GM21447 (cell line): ENCODE data around the gene ASB6.
"Not testable (repeated sequence)": the region's sequence is repeated elsewhere in the genome, so short reads cannot be mapped to it uniquely, and the experiment has no call there.

ENCODE experiments used
- ATAC-seq: cut with Tn5 transposase; IDR thresholded peaks from one replicate; pipeline ENCODE4 v1.9.1; 2021; ENCODE audit not compliant: unreplicated experiment

The ASB6 gene

GRCh38 chr9:129644902-129645301 is 3.0 kb upstream of the ASB6 start:
- ATAC-seq: no peak

- no peak for ATAC-seq
These were observed 2.4 kb upstream of the ASB6 start for GRCh38 chr9:129644365-129644764.

- no peak for ATAC-seq
These were observed 1.8 kb upstream of the ASB6 start for GRCh38 chr9:129643706-129644105.

GRCh38 chr9:129640871-129641749 is 841 bp downstream of the ASB6 start:
- ATAC-seq: no peak

GRCh38 chr9:129640086-129640870 is 1.7 kb downstream of the ASB6 start:
- ATAC-seq: no peak

GRCh38 chr9:129639756-129640085 is 2.2 kb downstream of the ASB6 start:
- no peak for ATAC-seq

GRCh38 chr9:129639034-129639630 is 2.8 kb downstream of the ASB6 start:
- ATAC-seq: no peak

- ATAC-seq: no peak
These were observed 4.1 kb downstream of the ASB6 start for GRCh38 chr9:129637673-129638439.

GRCh38 chr9:129637102-129637501 is 4.8 kb downstream of the ASB6 start:
- ATAC-seq: no peak

GRCh38 chr9:129636343-129636742 is 5.6 kb downstream of the ASB6 start:
- not testable (repeated sequence) for ATAC-seq

GRCh38 chr9:129635099-129636065 is 6.6 kb downstream of the ASB6 start:
- no peak for ATAC-seq

- no peak for ATAC-seq
These were observed 8.1 kb downstream of the ASB6 start for GRCh38 chr9:129633848-129634247.

GRCh38 chr9:129633207-129633606 is 8.7 kb downstream of the ASB6 start:
- no peak for ATAC-seq

GRCh38 chr9:129632460-129632859 is 9.5 kb downstream of the ASB6 start:
- ATAC-seq: no peak

GRCh38 chr9:129631674-129632129 is 10.2 kb downstream of the ASB6 start:
- no peak for ATAC-seq

GRCh38 chr9:129630967-129631673 is 10.8 kb downstream of the ASB6 start:
- no peak for ATAC-seq

GRCh38 chr9:129629251-129629820 is 12.6 kb downstream of the ASB6 start:
- ATAC-seq: no peak

- ATAC-seq: no peak
These were observed 13.2 kb downstream of the ASB6 start for GRCh38 chr9:129628709-129629108.
